Hepatocyte (in vitro differentiated cells): ENCODE results near the gene ULBP3. TPM values are rescaled to one million over a fixed set of nuclear protein-coding genes. Genes with fewer than 3 reads are reported as not detected.

Source experiments
- DNase-seq: peaks from one replicate; pipeline ENCODE4 v3.0.0-alpha.2; 2016; ENCODE audit warnings: low spot score
- H2AFZ ChIP-seq: fragments of 200-600 bp; sonication (generic); 2 replicates; pipeline ENCODE4 v1.6.0; 2016; ENCODE audit warnings: antibody characterized with exemption, mild to moderate bottlenecking
- H3K27ac ChIP-seq: fragments of 200-600 bp; sonication (generic); 2 replicates; pipeline ENCODE4 v1.5.1; 2016; ENCODE audit warnings: mild to moderate bottlenecking
- H3K27me3 ChIP-seq: fragments of 200-600 bp; sonication (generic); 2 replicates; pipeline ENCODE4 v1.6.1; 2016
- H3K36me3 ChIP-seq: fragments of 200-600 bp; sonication (generic); replicated peaks from 2 replicates; pipeline ENCODE4 v1.5.1; 2016; ENCODE audit warnings: low read depth; ENCODE audit not compliant: insufficient read depth
- H3K4me1 ChIP-seq: fragments of 200-600 bp; sonication (generic); 2 replicates; pipeline ENCODE4 v1.5.1; 2016; ENCODE audit warnings: mild to moderate bottlenecking, moderate library complexity; ENCODE audit not compliant: insufficient read depth
- H3K4me2 ChIP-seq: fragments of 200-600 bp; sonication (generic); 2 replicates; pipeline ENCODE4 v1.6.0; 2016
- H3K4me3 ChIP-seq: fragments of 200-600 bp; sonication (generic); 2 replicates; pipeline ENCODE4 v1.5.1; 2016; ENCODE audit warnings: mild to moderate bottlenecking
- H3K79me2 ChIP-seq: fragments of 200-600 bp; sonication (generic); 2 replicates; pipeline ENCODE4 v1.6.0; 2017; ENCODE audit warnings: mild to moderate bottlenecking
- H3K9me2 ChIP-seq: fragments of 200-600 bp; sonication (generic); replicated peaks from 2 replicates; pipeline ENCODE4 v1.6.0; 2017; ENCODE audit warnings: mild to moderate bottlenecking; ENCODE audit not compliant: insufficient read depth
- H3K9me3 ChIP-seq: fragments of 200-600 bp; sonication (generic); 2 replicates; pipeline ENCODE4 v1.5.1; 2016; ENCODE audit warnings: low read depth, mild to moderate bottlenecking
- H4K20me1 ChIP-seq: fragments of 200-600 bp; sonication (generic); 2 replicates; pipeline ENCODE4 v1.6.0; 2016; ENCODE audit warnings: mild to moderate bottlenecking; ENCODE audit not compliant: insufficient read depth, poor library complexity, severe bottlenecking
- CTCF ChIP-seq: fragments of 200-600 bp; sonication (generic); IDR thresholded peaks from 2 replicates; pipeline ENCODE4 v1.5.1; 2016; ENCODE audit warnings: antibody characterized with exemption, mild to moderate bottlenecking; ENCODE audit not compliant: poor library complexity
- EZH2 ChIP-seq: fragments of 200-600 bp; sonication (generic); IDR thresholded peaks from 2 replicates; pipeline ENCODE4 v1.6.1; 2016; ENCODE audit warnings: antibody characterized with exemption, mild to moderate bottlenecking, borderline replicate concordance
- EZH2phosphoT487 ChIP-seq: fragments of 200-600 bp; sonication (generic); IDR thresholded peaks from one replicate; pipeline ENCODE4 v1.6.1; 2018; ENCODE audit warnings: antibody characterized with exemption, mild to moderate bottlenecking, low read depth, moderate library complexity; ENCODE audit not compliant: unreplicated experiment, severe bottlenecking
- WGBS: methylation state at CpG from one replicate; pipeline ENCODE4 v1.1.6; 2016; ENCODE audit warnings: low lambda C conversion rate; ENCODE audit errors: missing lambda C conversion rate; 5-methylcytosine and 5-hydroxymethylcytosine counted together
- polyA plus RNA-seq: library from polyadenylated mRNA; unstranded; fragments of >200 nt; fragmentation: Nextera tagmentation; extraction: Ambion mirVana; gene quantifications from 2 replicates; pipeline ENCODE4 v1.2.1, GENCODE V29; 2016
- total RNA-seq: library from RNA; depleted of rRNA; stranded (reverse); fragments of >200 nt; gene quantifications from 2 replicates; pipeline ENCODE4 v1.2.3, GENCODE V29; 2014

Gene ULBP3
- total and polyA plus RNA-seq, 2 experiments from 2014 or later, result 2.6 to 6.6 TPM

- no peaks in the 10 kb centered on the region for H3K27me3 ChIP-seq
Measured at GRCh38 chr6:150116200-150116800, 47.4 kb upstream of the ULBP3 start.

GRCh38 chr6:150115769-150116168 lies 46.8 kb upstream of the ULBP3 start:
- peaks cover 4% of the 10 kb centered on the region for H3K4me1 ChIP-seq
- WGBS, result 96% methylated on average over 23 of the region's 25 CpGs
- DNase-seq, result no peak

More at GRCh38 chr6:150116200-150116800, 47.4 kb upstream of the ULBP3 start:
- Histone ChIP-seq H3K9me3 (no peaks in the 10 kb centered on the region), H2AFZ (no peak overlapping the region), H3K79me2 (no peaks in the 10 kb centered on the region), H3K4me2 (no peak overlapping the region), H3K4me1 (peaks cover 4% of the 10 kb centered on the region), H3K36me3 (no peaks in the 10 kb centered on the region), H3K9me2 (no peaks in the 10 kb centered on the region), H4K20me1 (no peaks in the 10 kb centered on the region), H3K4me3 (no peak overlapping the region), H3K27ac (no peak overlapping the region)
- WGBS, result 91% methylated on average over 8 of the region's 8 CpGs
- no peak for DNase-seq
- TF ChIP-seq EZH2, result no peak

DNA sequence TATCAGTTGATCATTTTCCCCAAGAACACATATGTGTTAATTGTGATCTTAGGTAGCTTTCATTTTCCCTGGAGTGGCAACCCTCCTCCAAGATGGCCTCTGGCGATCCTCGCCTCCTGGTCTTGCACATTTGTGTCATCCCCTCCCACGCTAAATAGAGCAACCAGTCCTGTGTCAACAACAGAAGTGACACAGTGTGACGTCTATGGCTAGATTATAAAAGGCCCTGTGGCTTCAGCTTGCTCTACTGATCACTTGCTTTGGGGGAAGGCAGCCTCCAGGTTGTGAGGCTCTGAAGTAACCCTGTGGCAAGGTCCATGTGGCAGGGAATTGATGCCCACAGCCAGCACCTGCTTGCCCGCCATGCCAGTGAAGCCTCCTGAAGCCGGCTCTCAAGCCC lies 43.3 kb upstream of the ULBP3 start:
- TF ChIP-seq CTCF (no peak), EZH2 (no peak), EZH2phosphoT487 (no peak)
- Histone ChIP-seq H3K36me3 (no peaks in the 10 kb centered on the region), H3K27ac (no peak overlapping the region), H3K4me2 (no peak overlapping the region), H2AFZ (no peak overlapping the region), H4K20me1 (no peaks in the 10 kb centered on the region), H3K27me3 (no peaks in the 10 kb centered on the region), H3K79me2 (no peaks in the 10 kb centered on the region), H3K9me2 (no peaks in the 10 kb centered on the region), H3K4me3 (no peak overlapping the region), H3K9me3 (no peaks in the 10 kb centered on the region), H3K4me1 (no peaks in the 10 kb centered on the region)
- WGBS, result 90% methylated on average over 6 of the region's 6 CpGs
- DNase-seq, result no peak

More at GRCh38 chr6:150115769-150116168, 46.8 kb upstream of the ULBP3 start:
- H3K9me3 ChIP-seq, result no peaks in the 10 kb centered on the region
- TF ChIP-seq EZH2 (no peak), EZH2phosphoT487 (no peak), CTCF (no peak)
- H3K4me2 ChIP-seq, result no peak overlapping the region
- H2AFZ ChIP-seq, result no peak overlapping the region
- H3K9me2 ChIP-seq, result no peaks in the 10 kb centered on the region
- H3K27ac ChIP-seq, result no peak overlapping the region
- H4K20me1 ChIP-seq, result no peaks in the 10 kb centered on the region
- H3K79me2 ChIP-seq, result no peaks in the 10 kb centered on the region
- no peaks in the 10 kb centered on the region for H3K36me3 ChIP-seq
- H3K4me3 ChIP-seq, result no peak overlapping the region
- H3K27me3 ChIP-seq, result no peaks in the 10 kb centered on the region

- Histone ChIP-seq H3K4me2 (no peak overlapping the region), H3K4me3 (no peak overlapping the region), H3K79me2 (no peaks in the 10 kb centered on the region), H2AFZ (no peak overlapping the region), H3K27me3 (no peaks in the 10 kb centered on the region), H3K27ac (no peak overlapping the region), H3K4me1 (no peaks in the 10 kb centered on the region), H4K20me1 (no peaks in the 10 kb centered on the region), H3K36me3 (no peaks in the 10 kb centered on the region), H3K9me3 (no peaks in the 10 kb centered on the region), H3K9me2 (no peaks in the 10 kb centered on the region)
- no peak for TF ChIP-seq CTCF
- TF ChIP-seq EZH2, result no peak
- TF ChIP-seq EZH2phosphoT487, result no peak
- WGBS, result 95% methylated on average over 4 of the region's 4 CpGs
- no peak for DNase-seq
Measured at GRCh38 chr6:150102750-150103270, 33.9 kb upstream of the ULBP3 start.
